ENCODE results near the gene SYT3.

DNA sequence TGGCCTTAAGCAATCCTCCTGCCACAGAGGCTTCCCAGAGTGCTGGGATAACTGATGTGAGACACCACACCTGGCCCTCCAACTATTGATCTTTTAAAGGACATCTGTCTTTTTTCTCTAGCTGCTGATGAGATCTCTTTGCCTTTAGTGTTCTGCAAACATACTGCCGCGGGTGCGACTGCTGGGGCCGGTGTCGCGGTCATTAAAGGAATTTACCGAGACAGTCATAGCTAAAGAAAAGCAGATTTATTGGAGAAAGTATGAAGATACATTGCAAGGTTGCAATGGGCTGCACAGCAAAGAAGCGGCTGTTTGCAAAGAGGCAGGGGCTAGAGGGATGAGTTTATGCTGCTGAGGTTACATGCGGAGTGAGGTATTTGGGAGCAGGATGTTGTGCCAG is 40.3 kb downstream of the SYT3 start:
- TF ChIP-seq CTCF (IDR thresholded peaks at IDR 0.05) (no peak), POLR2A (IDR thresholded peaks at IDR 0.05) (no peak)

All from lower leg skin (tissue), 3 donors.